GM19438 (cell line): ENCODE results near the gene PCSK5.

Experiments
- ATAC-seq: cut with Tn5 transposase; IDR thresholded peaks from one replicate; pipeline ENCODE4 v1.9.1; 2021; ENCODE audit warnings: low read depth; ENCODE audit not compliant: unreplicated experiment

Gene PCSK5

GRCh38 chr9:76176171-76176570 lies 285.7 kb downstream of the PCSK5 start:
- no peak for ATAC-seq

GRCh38 chr9:76177931-76178330 lies 287.5 kb downstream of the PCSK5 start:
- no peak for ATAC-seq

- ATAC-seq = no peak
Observed at GRCh38 chr9:76180541-76180940, 290.1 kb downstream of the PCSK5 start.

GRCh38 chr9:76181020-76181641 lies 290.7 kb downstream of the PCSK5 start:
- no peak for ATAC-seq

GRCh38 chr9:76181781-76182180 lies 291.3 kb downstream of the PCSK5 start:
- ATAC-seq = no peak

GRCh38 chr9:76185432-76185831 lies 295.0 kb downstream of the PCSK5 start:
- no peak for ATAC-seq

- no peak for ATAC-seq
Observed at GRCh38 chr9:76188286-76188685, 297.8 kb downstream of the PCSK5 start.

GRCh38 chr9:76188905-76189304 lies 298.4 kb downstream of the PCSK5 start:
- ATAC-seq = no peak

GRCh38 chr9:76191493-76191892 lies 301.0 kb downstream of the PCSK5 start:
- ATAC-seq = no peak

GRCh38 chr9:76192013-76192412 lies 301.5 kb downstream of the PCSK5 start:
- ATAC-seq = no peak

- ATAC-seq = no peak
Observed at GRCh38 chr9:76194896-76195295, 304.4 kb downstream of the PCSK5 start.

GRCh38 chr9:76198336-76198735 lies 307.9 kb downstream of the PCSK5 start:
- ATAC-seq = no peak

- ATAC-seq = no peak
Observed at GRCh38 chr9:76200315-76200714, 309.8 kb downstream of the PCSK5 start.

GRCh38 chr9:76200745-76201144 lies 310.3 kb downstream of the PCSK5 start:
- ATAC-seq = no peak

GRCh38 chr9:76203373-76203772 lies 312.9 kb downstream of the PCSK5 start:
- ATAC-seq = no peak

GRCh38 chr9:76206821-76207220 lies 316.3 kb downstream of the PCSK5 start:
- no peak for ATAC-seq

- no peak for ATAC-seq
Observed at GRCh38 chr9:76213751-76214150, 323.3 kb downstream of the PCSK5 start.

- no peak for ATAC-seq
Observed at GRCh38 chr9:76215066-76215465, 324.6 kb downstream of the PCSK5 start.

- no peak for ATAC-seq
Observed at GRCh38 chr9:76216161-76216649, 325.7 kb downstream of the PCSK5 start.

GRCh38 chr9:76218117-76218885 lies 327.8 kb downstream of the PCSK5 start:
- no peak for ATAC-seq

- no peak for ATAC-seq
Observed at GRCh38 chr9:76218886-76219445, 328.5 kb downstream of the PCSK5 start.
